SK-N-SH treated with all-trans-retinoic acid at 6 μM for 48 hours (cell line): Measurements from ENCODE around the gene BRICD5.

Experiments used
- ARNTL ChIP-seq: fragments of 450-650 bp; formaldehyde crosslinking; IDR thresholded peaks from 2 replicates; pipeline ENCODE4 v1.5.0; 2020; ENCODE audit warnings: low read depth, mild to moderate bottlenecking, moderate library complexity, borderline replicate concordance
- CREB5 ChIP-seq: fragments of 250-450 bp; sonication (Bioruptor Pico); IDR thresholded peaks from 2 replicates; pipeline ENCODE4 v1.5.1; 2020; ENCODE audit warnings: low read depth, mild to moderate bottlenecking, moderate library complexity
- CSDC2 ChIP-seq: fragments of 250-450 bp; sonication (Bioruptor Pico); IDR thresholded peaks from 2 replicates; pipeline ENCODE4 v1.5.0; 2020; ENCODE audit warnings: mild to moderate bottlenecking, moderate library complexity
- ESRRG ChIP-seq: fragments of 250-450 bp; sonication (Bioruptor Pico); IDR thresholded peaks from 2 replicates; pipeline ENCODE4 v1.6.1; 2021; ENCODE audit warnings: mild to moderate bottlenecking
- PPARA ChIP-seq: fragments of 250-450 bp; sonication (Bioruptor Pico); IDR thresholded peaks from 2 replicates; pipeline ENCODE4 v1.5.0; 2020; ENCODE audit warnings: mild to moderate bottlenecking, borderline replicate concordance
- RARB ChIP-seq: fragments of 250-450 bp; sonication (Bioruptor Pico); IDR thresholded peaks from 2 replicates; pipeline ENCODE4 v1.8.0; 2021; ENCODE audit warnings: mild to moderate bottlenecking, moderate library complexity
- SNAI2 ChIP-seq: fragments of 250-450 bp; sonication (Bioruptor Pico); IDR thresholded peaks from 2 replicates; pipeline ENCODE4 v1.5.0; 2020; ENCODE audit warnings: mild to moderate bottlenecking, moderate library complexity
- ZFP3 ChIP-seq: fragments of 250-450 bp; sonication (Bioruptor Pico); IDR thresholded peaks from 2 replicates; pipeline ENCODE4 v1.5.0; 2020; ENCODE audit warnings: mild to moderate bottlenecking, moderate library complexity
- ZFP30 ChIP-seq: fragments of 450-650 bp; formaldehyde crosslinking; IDR thresholded peaks from 2 replicates; pipeline ENCODE4 v1.5.0; 2022; ENCODE audit warnings: mild to moderate bottlenecking, moderate library complexity
- ZNF565 ChIP-seq: fragments of 450-650 bp; formaldehyde crosslinking; conservative IDR thresholded peaks from 2 replicates; pipeline ENCODE4 v1.5.0; 2020; ENCODE audit warnings: low read depth, mild to moderate bottlenecking, moderate library complexity
- TF ChIP-seq, protein P1 (sequence below): fragments of 250-450 bp; sonication (Bioruptor Pico); IDR thresholded peaks from 2 replicates; pipeline ENCODE4 v1.8.0; 2020; ENCODE audit warnings: mild to moderate bottlenecking, moderate library complexity, borderline replicate concordance

GRCh38 chr16:2252806-2253148, 42.1 kb upstream of the BRICD5 start:
- TF ChIP-seq ZFP30 (CRISPR knock-in tag) (no peak), ARNTL (CRISPR knock-in tag) (no peak), SNAI2 (CRISPR knock-in tag) (no peak), ZNF565 (CRISPR knock-in tag) (no peak), ZFP3 (CRISPR knock-in tag) (no peak), CREB5 (CRISPR knock-in tag) (no peak), RARB (no peak), PPARA (CRISPR knock-in tag) (no peak), ESRRG (CRISPR knock-in tag) (no peak), CSDC2 (CRISPR knock-in tag) (no peak)
- TF ChIP-seq, protein P1, sequence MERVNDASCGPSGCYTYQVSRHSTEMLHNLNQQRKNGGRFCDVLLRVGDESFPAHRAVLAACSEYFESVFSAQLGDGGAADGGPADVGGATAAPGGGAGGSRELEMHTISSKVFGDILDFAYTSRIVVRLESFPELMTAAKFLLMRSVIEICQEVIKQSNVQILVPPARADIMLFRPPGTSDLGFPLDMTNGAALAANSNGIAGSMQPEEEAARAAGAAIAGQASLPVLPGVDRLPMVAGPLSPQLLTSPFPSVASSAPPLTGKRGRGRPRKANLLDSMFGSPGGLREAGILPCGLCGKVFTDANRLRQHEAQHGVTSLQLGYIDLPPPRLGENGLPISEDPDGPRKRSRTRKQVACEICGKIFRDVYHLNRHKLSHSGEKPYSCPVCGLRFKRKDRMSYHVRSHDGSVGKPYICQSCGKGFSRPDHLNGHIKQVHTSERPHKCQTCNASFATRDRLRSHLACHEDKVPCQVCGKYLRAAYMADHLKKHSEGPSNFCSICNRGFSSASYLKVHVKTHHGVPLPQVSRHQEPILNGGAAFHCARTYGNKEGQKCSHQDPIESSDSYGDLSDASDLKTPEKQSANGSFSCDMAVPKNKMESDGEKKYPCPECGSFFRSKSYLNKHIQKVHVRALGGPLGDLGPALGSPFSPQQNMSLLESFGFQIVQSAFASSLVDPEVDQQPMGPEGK (CRISPR knock-in tag) = no peak
